Skeletal muscle cell (primary cell): ENCODE measurements around the gene HLA-DQA1.

ENCODE experiments used
- DNase-seq: peaks from one replicate; pipeline ENCODE4 v3.0.0-alpha.2; 2010; ENCODE audit warnings: low read depth
- H3K4me3 ChIP-seq: 2 replicates; pipeline ENCODE4 v1.5.1; 2011; ENCODE audit warnings: low read depth, mild to moderate bottlenecking, control low read depth, low read length, moderate library complexity

Gene HLA-DQA1

DNA sequence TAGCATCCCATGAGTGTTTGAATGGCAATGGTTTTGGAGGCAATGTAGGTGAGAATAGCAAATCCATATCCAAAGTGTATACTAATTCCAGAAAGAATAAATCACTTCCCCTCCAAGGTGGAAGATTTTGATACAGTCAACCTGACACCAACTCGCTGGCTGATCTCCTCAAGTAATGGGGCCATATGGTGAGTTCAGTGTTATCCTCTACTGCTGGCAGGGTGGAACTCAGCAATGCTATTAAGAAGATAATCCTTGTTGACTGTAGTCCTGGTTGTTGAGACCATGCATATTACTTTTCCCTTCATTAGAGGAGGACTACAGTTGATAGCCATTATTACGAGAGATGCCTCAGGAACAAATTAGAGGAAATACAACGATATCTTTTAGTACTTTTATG is 47.0 kb downstream of the HLA-DQA1 start:
- no peak for DNase-seq
- no peak overlapping the region for H3K4me3 ChIP-seq

DNA sequence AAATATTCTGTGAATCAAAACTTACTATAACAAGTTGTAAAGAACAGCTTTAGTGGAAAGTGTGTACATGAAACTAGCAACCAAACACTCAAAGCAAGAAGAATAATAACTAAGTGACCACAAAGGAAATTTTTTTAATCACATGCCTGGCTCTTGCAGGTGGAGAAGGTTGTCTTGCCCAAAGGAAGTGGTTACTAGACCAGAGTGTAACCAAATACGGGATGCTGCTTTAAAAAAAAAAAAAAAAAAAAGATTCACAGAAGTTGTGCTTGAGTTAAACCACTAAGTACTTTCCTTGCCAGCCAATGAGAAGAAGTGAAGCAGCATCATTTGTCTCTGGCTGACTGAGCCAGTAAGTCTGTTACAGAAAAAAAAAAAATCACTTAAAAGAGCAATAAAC is 48.4 kb downstream of the HLA-DQA1 start:
- DNase-seq = no peak
- H3K4me3 ChIP-seq = no peak overlapping the region

DNA sequence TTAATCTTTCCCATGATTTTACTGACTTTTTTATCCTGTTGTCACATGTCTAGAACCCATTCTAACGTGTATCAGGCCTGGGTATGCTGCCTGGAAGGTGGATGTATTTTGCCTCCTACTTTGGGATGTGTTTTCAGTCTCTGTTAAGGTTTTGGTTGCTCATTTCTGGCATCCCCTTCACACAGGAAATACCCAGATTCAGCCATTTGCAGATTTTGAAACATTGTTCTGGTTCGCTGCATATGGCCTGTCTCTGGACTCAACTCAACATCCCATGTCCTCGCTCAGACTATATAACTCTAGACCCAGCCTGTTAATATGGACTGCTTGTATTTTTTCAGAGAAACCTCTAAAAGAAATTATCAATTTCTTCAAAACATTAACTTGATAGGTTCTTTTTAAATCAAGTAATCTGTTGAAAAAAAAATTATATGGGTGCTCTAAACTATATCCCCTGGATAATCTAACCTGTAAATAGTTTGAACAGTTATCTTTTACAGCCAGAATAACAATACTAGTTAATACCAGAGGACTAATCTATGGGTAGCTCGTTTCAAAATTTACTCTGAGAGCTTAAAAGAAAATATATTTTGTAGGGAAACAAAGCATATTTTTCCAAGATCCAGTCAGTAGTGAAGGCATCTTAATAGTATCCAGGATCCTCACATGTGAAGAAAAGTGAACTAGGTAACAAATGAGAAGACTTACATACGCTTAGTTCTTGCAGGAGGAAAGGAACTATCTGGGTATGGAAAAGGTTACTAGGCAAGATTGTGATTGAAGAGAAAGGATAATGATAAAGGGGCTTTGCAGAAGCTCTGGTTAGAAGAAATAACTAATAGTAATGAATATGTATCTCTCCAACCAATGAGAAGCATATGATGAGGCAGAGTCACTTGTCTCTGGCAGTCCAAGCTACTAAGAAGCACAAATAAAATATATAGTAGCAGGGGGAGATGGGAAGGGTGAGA is 52.6 kb downstream of the HLA-DQA1 start:
- DNase-seq = no peak
- H3K4me3 ChIP-seq = no peak overlapping the region

DNA sequence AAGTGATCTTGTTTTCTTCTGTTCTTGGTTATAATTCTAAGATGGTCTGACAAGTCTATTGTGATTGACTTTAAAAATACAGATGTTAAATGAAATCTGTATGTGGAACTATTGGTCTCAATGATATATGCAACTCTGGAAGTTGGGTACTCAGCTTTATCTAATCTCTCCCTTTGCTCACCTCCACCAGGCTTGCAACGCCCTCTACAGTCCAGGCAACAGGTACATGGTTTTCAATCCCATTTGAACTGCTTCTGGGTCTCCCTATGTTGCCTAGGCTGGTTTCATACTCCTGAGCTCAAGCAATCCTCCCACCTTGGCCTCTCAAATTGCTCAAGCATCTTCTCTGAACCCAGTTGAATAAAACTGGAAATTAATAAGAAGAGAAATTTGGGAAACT is 54.8 kb downstream of the HLA-DQA1 start:
- no peak overlapping the region for H3K4me3 ChIP-seq
- DNase-seq = no peak
